ENCODE data around the gene LAYN. TPM values are rescaled to one million over a fixed set of nuclear protein-coding genes. Genes with fewer than 3 reads are reported as not detected.

LAYN gene
- total RNA-seq, 1 experiment from 2014 or later: 3.7 TPM

GRCh38 chr11:111591187-111591960 is 50.9 kb downstream of the LAYN start (continued):
- no peak for TF ChIP-seq ZNF532 (CRISPR knock-in tag; IDR thresholded peaks at IDR 0.05; ENCODE audit: borderline replicate concordance)
- no peak for TF ChIP-seq NR2C2 (CRISPR knock-in tag; IDR thresholded peaks at IDR 0.05)
- no peak for TF ChIP-seq ARID4B (CRISPR knock-in tag; IDR thresholded peaks at IDR 0.05; ENCODE audit: borderline replicate concordance)
- TF ChIP-seq ZBTB21 (CRISPR knock-in tag; IDR thresholded peaks at IDR 0.05; ENCODE audit: borderline replicate concordance): no peak
- no peak for TF ChIP-seq NFE2L1 (CRISPR knock-in tag; IDR thresholded peaks at IDR 0.05)
- TF ChIP-seq PREB (CRISPR knock-in tag; IDR thresholded peaks at IDR 0.05; ENCODE audit: borderline replicate concordance): no peak
- TF ChIP-seq HMGXB4 (CRISPR knock-in tag; IDR thresholded peaks at IDR 0.05): no peak
- TF ChIP-seq AR (CRISPR knock-in tag; IDR thresholded peaks at IDR 0.05): no peak
- no peak for TF ChIP-seq ETV6 (CRISPR knock-in tag; IDR thresholded peaks at IDR 0.05)

GRCh38 chr11:111592491-111592890 is 52.0 kb downstream of the LAYN start:
- Mint-ChIP-seq H3K9me3 (0 out of 2 replicates have a peak, but pooled peaks cover 5% of the 10 kb centered on the region), H3K27ac (no peak overlapping the region), H3K36me3 (peaks cover 4% of the 10 kb centered on the region), H3K4me1 (no peaks in the 10 kb centered on the region), H3K4me3 (no peak overlapping the region), H3K27me3 (ENCODE audit: low read depth) (no peaks in the 10 kb centered on the region; the same call in 1 of the 2 replicates)
- DNase-seq (ENCODE audit: low spot score) (no peak), ATAC-seq (no peak)
- POLR2A ChIA-PET: no interaction called here
- CTCF ChIA-PET: no interaction called here
- TF ChIP-seq FOXK1 (CRISPR knock-in tag; IDR thresholded peaks at IDR 0.05) (no peak), ZNF281 (CRISPR knock-in tag; IDR thresholded peaks at IDR 0.05) (no peak), MLX (CRISPR knock-in tag; IDR thresholded peaks at IDR 0.05) (no peak), ZNF121 (CRISPR knock-in tag; IDR thresholded peaks at IDR 0.05) (no peak), IRF2 (CRISPR knock-in tag; IDR thresholded peaks at IDR 0.05; ENCODE audit: borderline replicate concordance, low read depth) (no peak), NFATC4 (CRISPR knock-in tag; IDR thresholded peaks at IDR 0.05) (no peak)
